ENCODE measurements around the gene LBHD2. TPM values are rescaled to one million over a fixed set of nuclear protein-coding genes. Genes with fewer than 3 reads are reported as not detected.

The LBHD2 gene
- total RNA-seq, 1 experiment from 2014 or later = not detected

DNA sequence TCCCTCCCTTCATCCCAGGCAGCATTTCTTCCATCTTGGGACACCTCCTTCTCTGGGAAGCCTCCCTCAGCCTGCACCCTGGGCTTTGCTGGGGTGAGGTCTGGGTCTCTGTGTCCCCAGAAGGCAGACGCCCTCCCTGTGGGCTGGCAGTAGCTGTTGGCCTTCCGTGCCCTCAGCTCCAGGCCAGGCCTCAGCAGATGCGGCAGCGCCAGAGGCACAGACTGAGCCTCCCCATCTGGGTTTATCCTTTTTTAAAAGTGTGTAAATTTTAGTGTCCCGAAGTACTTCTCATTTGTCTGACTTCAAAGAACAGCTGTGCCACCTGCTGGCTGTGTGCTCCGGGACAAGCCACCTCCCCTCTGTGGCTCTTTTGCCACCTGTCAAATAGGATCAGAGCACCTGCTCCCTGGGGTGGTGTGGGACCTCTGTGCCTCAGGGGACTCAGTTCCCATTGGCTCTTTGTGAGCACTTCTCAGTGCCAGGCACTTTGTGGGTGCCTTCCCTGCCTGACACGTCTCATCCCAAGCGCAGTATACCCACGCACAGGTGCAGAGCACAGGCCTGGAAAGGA lies 21.7 kb downstream of the LBHD2 start:
- ATAC-seq (peak; percentile 18; the same call in 1 of the 2 replicates), DNase-seq (ENCODE audit: low read depth, low spot score) (no peak)
- H3K27ac ChIP-seq (ENCODE audit: low read depth, low read length) = no peak overlapping the region; the same call in 1 of the 2 replicates
- H3K4me1 ChIP-seq (ENCODE audit: control insufficient read depth in 1 of 2, insufficient read depth in 2 of 2, low read length in 2 of 2) = peaks cover 34 to 53% of the 10 kb centered on the region in 2 experiments
- ChIA-PET RAD21 (ENCODE audit: low non-redundant PET in 1 of 2, low total read pairs in 2 of 2, uncharacterized antibody in 2 of 2, unreplicated experiment in 2 of 2) (interaction anchor here (0.6 to 2.1 kb wide), 9 partner anchors 26 to 186 kb away, joined by 3 to 18 read pairs (median 5); no protein-coding TSS in a partner anchor), POLR2A (no interaction called here), CTCF (interaction anchor here (0.6 to 3.1 kb wide), 29 partner anchors 10 to 556 kb away, joined by 3 to 41 read pairs (median 5); partner anchors contain the start of gene EXOC3L4)
- H3K4me2 ChIP-seq (ENCODE audit: low read length) = peak overlapping the region; percentile 60; the same call in 1 of the 2 replicates
- TF ChIP-seq EZH2phosphoT487 (IDR thresholded peaks at IDR 0.05; ENCODE audit: borderline replicate concordance) = no peak
- TF ChIP-seq, protein P1, sequence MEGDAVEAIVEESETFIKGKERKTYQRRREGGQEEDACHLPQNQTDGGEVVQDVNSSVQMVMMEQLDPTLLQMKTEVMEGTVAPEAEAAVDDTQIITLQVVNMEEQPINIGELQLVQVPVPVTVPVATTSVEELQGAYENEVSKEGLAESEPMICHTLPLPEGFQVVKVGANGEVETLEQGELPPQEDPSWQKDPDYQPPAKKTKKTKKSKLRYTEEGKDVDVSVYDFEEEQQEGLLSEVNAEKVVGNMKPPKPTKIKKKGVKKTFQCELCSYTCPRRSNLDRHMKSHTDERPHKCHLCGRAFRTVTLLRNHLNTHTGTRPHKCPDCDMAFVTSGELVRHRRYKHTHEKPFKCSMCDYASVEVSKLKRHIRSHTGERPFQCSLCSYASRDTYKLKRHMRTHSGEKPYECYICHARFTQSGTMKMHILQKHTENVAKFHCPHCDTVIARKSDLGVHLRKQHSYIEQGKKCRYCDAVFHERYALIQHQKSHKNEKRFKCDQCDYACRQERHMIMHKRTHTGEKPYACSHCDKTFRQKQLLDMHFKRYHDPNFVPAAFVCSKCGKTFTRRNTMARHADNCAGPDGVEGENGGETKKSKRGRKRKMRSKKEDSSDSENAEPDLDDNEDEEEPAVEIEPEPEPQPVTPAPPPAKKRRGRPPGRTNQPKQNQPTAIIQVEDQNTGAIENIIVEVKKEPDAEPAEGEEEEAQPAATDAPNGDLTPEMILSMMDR (IDR thresholded peaks at IDR 0.05 in 2 of 3, conservative IDR thresholded peaks at IDR 0.05 in 1 of 3; ENCODE audit: borderline replicate concordance in 1 of 3, insufficient read depth in 1 of 3, low read depth in 2 of 3, low read length in 2 of 3) = peak in 2 of 3 experiments; percentile 28 to 46; a peak in 3 of 6 replicates
- peak; percentile 73 for TF ChIP-seq TCF7L2 (IDR thresholded peaks at IDR 0.05; ENCODE audit: borderline replicate concordance, extremely low read depth, insufficient read depth, insufficient read length)
- no peak for TF ChIP-seq ZNF274 (IDR thresholded peaks at IDR 0.05; ENCODE audit: low read depth, low read length)
- no peaks in the 10 kb centered on the region for H3K36me3 ChIP-seq (ENCODE audit: control insufficient read depth in 1 of 2, insufficient read depth in 2 of 2, low read length in 2 of 2)
- no peaks in the 10 kb centered on the region for H3K9me2 ChIP-seq (ENCODE audit: insufficient read depth)
- H3K27me3 ChIP-seq (ENCODE audit: insufficient read depth, low read length) = no peaks in the 10 kb centered on the region
- no peaks in the 10 kb centered on the region for H3K9me3 ChIP-seq (ENCODE audit: control insufficient read depth in 1 of 2, insufficient read depth in 1 of 2, low read depth in 1 of 2, low read length in 2 of 2)
- no peaks in the 10 kb centered on the region for H4K20me1 ChIP-seq (ENCODE audit: insufficient read depth)
- H3K79me2 ChIP-seq (ENCODE audit: insufficient read depth, low read length) = no peaks in the 10 kb centered on the region
- H2AFZ ChIP-seq (ENCODE audit: low read depth, low read length, poor library complexity, severe bottlenecking) = no peak overlapping the region
- H3K4me3 ChIP-seq (replicated peaks in 1 of 2; ENCODE audit: low read depth in 1 of 2, low read length in 2 of 2) = no peak overlapping the region
- no peak overlapping the region for H3K9ac ChIP-seq (ENCODE audit: low read length)
- no TSS peak for BruUV-seq (replicated peaks)
- intact Hi-C loops (cut with micrococcal nuclease) = loop anchor here (1.0 kb wide), 3 partner anchors 36 to 187 kb away; no protein-coding TSS in a partner anchor

GRCh38 chr14:103107455-103107854 lies 23.4 kb downstream of the LBHD2 start:
- H3K9ac ChIP-seq (ENCODE audit: low read length) = no peak overlapping the region
- peaks cover 51 to 71% of the 10 kb centered on the region in 2 experiments for H3K4me1 ChIP-seq (ENCODE audit: control insufficient read depth in 1 of 2, insufficient read depth in 2 of 2, low read length in 2 of 2)
- intact Hi-C loops (cut with micrococcal nuclease) = no loop called here
- H3K79me2 ChIP-seq (ENCODE audit: insufficient read depth, low read length) = no peaks in the 10 kb centered on the region
- no peaks in the 10 kb centered on the region for H4K20me1 ChIP-seq (ENCODE audit: insufficient read depth)
- ATAC-seq (no peak), DNase-seq (ENCODE audit: low read depth, low spot score) (no peak)
- H3K27ac ChIP-seq (ENCODE audit: low read depth, low read length) = no peak overlapping the region; the same call in 1 of the 2 replicates
- CTCF ChIA-PET = no interaction called here
- BruUV-seq (replicated peaks) = no TSS peak
- POLR2A ChIA-PET = no interaction called here
- H3K9me2 ChIP-seq (ENCODE audit: insufficient read depth) = no peaks in the 10 kb centered on the region
- H3K4me3 ChIP-seq (replicated peaks in 1 of 2; ENCODE audit: low read depth in 1 of 2, low read length in 2 of 2) = no peak overlapping the region
- no peaks in the 10 kb centered on the region for H3K36me3 ChIP-seq (ENCODE audit: control insufficient read depth in 1 of 2, insufficient read depth in 2 of 2, low read length in 2 of 2)
- no peaks in the 10 kb centered on the region for H3K27me3 ChIP-seq (ENCODE audit: insufficient read depth, low read length)
- RAD21 ChIA-PET (ENCODE audit: low non-redundant PET in 1 of 2, low total read pairs in 2 of 2, uncharacterized antibody in 2 of 2, unreplicated experiment in 2 of 2) = no interaction called here
- no peak overlapping the region for H2AFZ ChIP-seq (ENCODE audit: low read depth, low read length, poor library complexity, severe bottlenecking)
- no peaks in the 10 kb centered on the region for H3K9me3 ChIP-seq (ENCODE audit: control insufficient read depth in 1 of 2, insufficient read depth in 1 of 2, low read depth in 1 of 2, low read length in 2 of 2)
- no peak overlapping the region for H3K4me2 ChIP-seq (ENCODE audit: low read length)
- TF ChIP-seq POLR2AphosphoS5 (IDR thresholded peaks at IDR 0.05; ENCODE audit: low read depth, low read length) (no peak), CBX3 (IDR thresholded peaks at IDR 0.05; ENCODE audit: low read depth) (no peak), YY1 (IDR thresholded peaks at IDR 0.05; ENCODE audit: extremely low read depth, insufficient replicate concordance, low read depth, low read length) (no peak), SIN3A (IDR thresholded peaks at IDR 0.05; ENCODE audit: low read depth) (no peak), EZH2 (IDR thresholded peaks at IDR 0.05) (no peak)
- TF ChIP-seq, protein P1 (IDR thresholded peaks at IDR 0.05 in 2 of 3, conservative IDR thresholded peaks at IDR 0.05 in 1 of 3; ENCODE audit: borderline replicate concordance in 1 of 3, insufficient read depth in 1 of 3, low read depth in 2 of 3, low read length in 2 of 3) = no peak
